HCT116 (cell line): ENCODE measurements around the gene PCDHB2.

Source experiments
- CBX3 ChIP-seq: IDR thresholded peaks from 2 replicates; pipeline ENCODE4 v1.6.1; 2012; ENCODE audit warnings: low read depth
- CEBPB ChIP-seq: IDR thresholded peaks from 2 replicates; pipeline ENCODE4 v1.6.1; 2012; ENCODE audit warnings: low read depth
- ELF1 ChIP-seq: IDR thresholded peaks from 2 replicates; pipeline ENCODE4 v1.6.1; 2012; ENCODE audit warnings: low read depth, borderline replicate concordance
- EZH2 ChIP-seq: fragments of 200-600 bp; sonication (generic); IDR thresholded peaks from 2 replicates; pipeline ENCODE4 v1.6.1; 2017; ENCODE audit warnings: antibody characterized with exemption, mixed run types
- EZH2phosphoT487 ChIP-seq: fragments of 200-600 bp; IDR thresholded peaks from 2 replicates; pipeline ENCODE4 v1.6.1; 2018; ENCODE audit warnings: antibody characterized with exemption, borderline replicate concordance
- POLR2A ChIP-seq: IDR thresholded peaks from 2 replicates; pipeline ENCODE4 v1.7.0; 2011; ENCODE audit warnings: borderline replicate concordance; ENCODE audit not compliant: insufficient read depth, insufficient read length; ENCODE audit errors: extremely low read depth
- POLR2AphosphoS5 ChIP-seq: IDR thresholded peaks from 2 replicates; pipeline ENCODE4 v1.6.1; 2011; ENCODE audit warnings: mild to moderate bottlenecking, low read depth, low read length, moderate library complexity
- SIN3A ChIP-seq: IDR thresholded peaks from 2 replicates; pipeline ENCODE4 v1.6.1; 2012; ENCODE audit warnings: low read depth
- SP1 ChIP-seq: IDR thresholded peaks from 2 replicates; pipeline ENCODE4 v1.6.1; 2012; ENCODE audit warnings: low read depth
- YY1 ChIP-seq: IDR thresholded peaks from 2 replicates; pipeline ENCODE4 v1.6.1; 2011; ENCODE audit warnings: low read length, low read depth, moderate library complexity, mild to moderate bottlenecking; ENCODE audit not compliant: insufficient replicate concordance; ENCODE audit errors: extremely low read depth
- ZFX ChIP-seq: fragments of 450-650 bp; IDR thresholded peaks from 2 replicates; pipeline ENCODE4 v1.6.1; 2017
- ZNF274 ChIP-seq: fragments of 200-500 bp; sonication (Bioruptor generic); IDR thresholded peaks from 2 replicates; pipeline ENCODE4 v1.6.1; 2014; ENCODE audit warnings: mild to moderate bottlenecking, low read depth, low read length, inconsistent platforms
- TF ChIP-seq, protein P1 (sequence below), 3 experiments: fragments of 200-600 bp in 1 of 3; sonication (generic) in 1 of 3; IDR thresholded peaks in 2 of 3; conservative IDR thresholded peaks in 1 of 3; 2 replicates each; pipeline ENCODE4 v1.5.1; 2012 to 2017; ENCODE audit warnings: low read depth in 2 of 3, low read length in 2 of 3, antibody characterized with exemption in 1 of 3, borderline replicate concordance in 1 of 3, control low read depth in 1 of 3, mild to moderate bottlenecking in 1 of 3, mixed read lengths in 1 of 3, mixed run types in 1 of 3, moderate library complexity in 1 of 3; ENCODE audit not compliant: insufficient read depth in 1 of 3
- TF ChIP-seq, protein P2 (sequence below): IDR thresholded peaks from 2 replicates; pipeline ENCODE4 v1.6.1; 2011; ENCODE audit warnings: mild to moderate bottlenecking, low read length, moderate library complexity; ENCODE audit not compliant: insufficient replicate concordance; ENCODE audit errors: extremely low read depth

DNA sequence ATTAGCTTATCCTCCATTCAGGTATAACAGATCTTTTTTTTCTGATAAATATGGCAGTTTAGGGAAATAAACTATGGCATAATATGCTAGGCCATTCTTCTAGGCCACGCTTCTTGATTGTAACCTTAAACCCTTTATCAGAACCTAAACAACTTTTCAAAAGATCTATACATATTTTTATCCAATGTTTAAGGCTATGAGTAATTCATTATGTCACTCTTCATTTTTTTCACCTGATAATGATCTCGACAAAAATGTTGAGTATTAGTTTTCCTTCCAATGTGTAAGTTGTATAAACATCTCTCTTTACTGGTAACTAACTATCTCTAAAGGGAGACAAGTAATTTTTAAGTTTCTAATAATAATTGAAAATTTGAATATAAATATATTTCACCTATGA lies 24.8 kb downstream of the PCDHB2 start:
- TF ChIP-seq, protein P1, sequence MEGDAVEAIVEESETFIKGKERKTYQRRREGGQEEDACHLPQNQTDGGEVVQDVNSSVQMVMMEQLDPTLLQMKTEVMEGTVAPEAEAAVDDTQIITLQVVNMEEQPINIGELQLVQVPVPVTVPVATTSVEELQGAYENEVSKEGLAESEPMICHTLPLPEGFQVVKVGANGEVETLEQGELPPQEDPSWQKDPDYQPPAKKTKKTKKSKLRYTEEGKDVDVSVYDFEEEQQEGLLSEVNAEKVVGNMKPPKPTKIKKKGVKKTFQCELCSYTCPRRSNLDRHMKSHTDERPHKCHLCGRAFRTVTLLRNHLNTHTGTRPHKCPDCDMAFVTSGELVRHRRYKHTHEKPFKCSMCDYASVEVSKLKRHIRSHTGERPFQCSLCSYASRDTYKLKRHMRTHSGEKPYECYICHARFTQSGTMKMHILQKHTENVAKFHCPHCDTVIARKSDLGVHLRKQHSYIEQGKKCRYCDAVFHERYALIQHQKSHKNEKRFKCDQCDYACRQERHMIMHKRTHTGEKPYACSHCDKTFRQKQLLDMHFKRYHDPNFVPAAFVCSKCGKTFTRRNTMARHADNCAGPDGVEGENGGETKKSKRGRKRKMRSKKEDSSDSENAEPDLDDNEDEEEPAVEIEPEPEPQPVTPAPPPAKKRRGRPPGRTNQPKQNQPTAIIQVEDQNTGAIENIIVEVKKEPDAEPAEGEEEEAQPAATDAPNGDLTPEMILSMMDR (IDR thresholded peaks at IDR 0.05 in 2 of 3, conservative IDR thresholded peaks at IDR 0.05 in 1 of 3; ENCODE audit: borderline replicate concordance in 1 of 3, insufficient read depth in 1 of 3, low read depth in 2 of 3, low read length in 2 of 3): no peak
- TF ChIP-seq ZFX (no peak), CBX3 (no peak), ZNF274 (no peak), EZH2 (no peak), SIN3A (no peak), EZH2phosphoT487 (no peak), CEBPB (no peak), POLR2AphosphoS5 (no peak), POLR2A (no peak), YY1 (no peak), ELF1 (no peak), SP1 (no peak)
- TF ChIP-seq, protein P2, sequence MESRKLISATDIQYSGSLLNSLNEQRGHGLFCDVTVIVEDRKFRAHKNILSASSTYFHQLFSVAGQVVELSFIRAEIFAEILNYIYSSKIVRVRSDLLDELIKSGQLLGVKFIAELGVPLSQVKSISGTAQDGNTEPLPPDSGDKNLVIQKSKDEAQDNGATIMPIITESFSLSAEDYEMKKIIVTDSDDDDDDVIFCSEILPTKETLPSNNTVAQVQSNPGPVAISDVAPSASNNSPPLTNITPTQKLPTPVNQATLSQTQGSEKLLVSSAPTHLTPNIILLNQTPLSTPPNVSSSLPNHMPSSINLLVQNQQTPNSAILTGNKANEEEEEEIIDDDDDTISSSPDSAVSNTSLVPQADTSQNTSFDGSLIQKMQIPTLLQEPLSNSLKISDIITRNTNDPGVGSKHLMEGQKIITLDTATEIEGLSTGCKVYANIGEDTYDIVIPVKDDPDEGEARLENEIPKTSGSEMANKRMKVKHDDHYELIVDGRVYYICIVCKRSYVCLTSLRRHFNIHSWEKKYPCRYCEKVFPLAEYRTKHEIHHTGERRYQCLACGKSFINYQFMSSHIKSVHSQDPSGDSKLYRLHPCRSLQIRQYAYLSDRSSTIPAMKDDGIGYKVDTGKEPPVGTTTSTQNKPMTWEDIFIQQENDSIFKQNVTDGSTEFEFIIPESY: no peak
